ENCODE data around the gene PDX1.

PDX1 gene

DNA sequence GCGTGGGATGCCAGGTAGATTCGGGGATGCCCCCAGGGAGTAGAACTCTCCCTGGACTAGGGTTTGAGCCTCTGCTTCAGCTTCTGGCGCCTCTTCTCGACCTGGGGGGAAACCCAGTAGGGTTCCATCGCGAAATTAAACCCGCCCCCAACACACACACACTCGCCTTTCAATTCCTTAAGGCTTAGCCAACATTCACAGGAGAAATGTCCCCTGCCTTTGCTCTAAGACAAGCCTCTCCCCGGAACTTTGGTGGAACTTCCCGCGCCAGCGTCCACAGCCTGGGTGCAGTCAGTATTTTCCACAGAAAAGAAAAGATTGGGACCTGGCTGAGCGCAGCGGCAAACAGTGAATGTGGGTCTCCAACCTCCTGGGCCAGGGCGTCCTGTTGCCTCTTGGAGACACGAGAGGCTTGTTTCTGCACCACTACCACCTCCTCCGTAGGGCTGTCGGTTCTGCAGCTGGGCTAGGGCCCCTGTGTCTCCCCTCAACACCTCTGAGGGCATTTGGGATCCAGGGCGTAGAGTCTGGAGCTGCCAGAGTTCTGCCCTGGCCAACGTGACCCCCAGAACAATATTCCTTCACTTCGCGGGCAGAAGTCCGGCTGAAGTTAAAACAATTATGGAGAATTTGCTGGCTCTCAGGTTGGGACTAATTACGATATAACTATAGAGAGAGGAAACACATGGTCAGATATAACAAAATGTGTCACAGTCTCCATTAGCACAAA, 3.2 kb downstream of the PDX1 start:
- no peak for DNase-seq

DNA sequence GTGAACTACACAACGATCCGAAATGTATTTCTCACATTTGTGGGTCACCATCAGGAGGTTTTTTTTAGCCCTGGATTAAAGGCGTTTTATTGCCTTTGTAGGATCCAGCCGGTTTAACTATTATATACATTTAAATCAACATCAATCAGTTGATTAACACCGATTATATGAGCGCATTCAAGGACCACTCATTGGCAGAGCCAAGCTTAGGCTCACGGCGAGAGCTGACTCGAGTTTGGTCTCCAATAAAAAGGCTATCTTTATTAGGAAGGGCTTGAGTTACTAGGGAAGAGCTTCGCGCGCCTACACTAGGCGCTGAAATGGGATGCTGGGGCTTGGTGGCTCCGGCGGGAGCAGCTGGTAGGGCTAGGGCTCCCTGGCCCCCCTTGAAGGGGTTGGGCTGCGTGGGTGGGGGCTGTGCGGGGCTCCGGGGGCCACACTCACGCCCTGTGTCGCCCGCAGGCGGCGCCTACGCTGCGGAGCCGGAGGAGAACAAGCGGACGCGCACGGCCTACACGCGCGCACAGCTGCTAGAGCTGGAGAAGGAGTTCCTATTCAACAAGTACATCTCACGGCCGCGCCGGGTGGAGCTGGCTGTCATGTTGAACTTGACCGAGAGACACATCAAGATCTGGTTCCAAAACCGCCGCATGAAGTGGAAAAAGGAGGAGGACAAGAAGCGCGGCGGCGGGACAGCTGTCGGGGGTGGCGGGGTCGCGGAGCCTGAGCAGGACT, 4.2 kb downstream of the PDX1 start:
- DNase-seq, result no peak

DNA sequence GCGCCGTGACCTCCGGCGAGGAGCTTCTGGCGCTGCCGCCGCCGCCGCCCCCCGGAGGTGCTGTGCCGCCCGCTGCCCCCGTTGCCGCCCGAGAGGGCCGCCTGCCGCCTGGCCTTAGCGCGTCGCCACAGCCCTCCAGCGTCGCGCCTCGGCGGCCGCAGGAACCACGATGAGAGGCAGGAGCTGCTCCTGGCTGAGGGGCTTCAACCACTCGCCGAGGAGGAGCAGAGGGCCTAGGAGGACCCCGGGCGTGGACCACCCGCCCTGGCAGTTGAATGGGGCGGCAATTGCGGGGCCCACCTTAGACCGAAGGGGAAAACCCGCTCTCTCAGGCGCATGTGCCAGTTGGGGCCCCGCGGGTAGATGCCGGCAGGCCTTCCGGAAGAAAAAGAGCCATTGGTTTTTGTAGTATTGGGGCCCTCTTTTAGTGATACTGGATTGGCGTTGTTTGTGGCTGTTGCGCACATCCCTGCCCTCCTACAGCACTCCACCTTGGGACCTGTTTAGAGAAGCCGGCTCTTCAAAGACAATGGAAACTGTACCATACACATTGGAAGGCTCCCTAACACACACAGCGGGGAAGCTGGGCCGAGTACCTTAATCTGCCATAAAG, 4.8 kb downstream of the PDX1 start:
- no peak for DNase-seq

GRCh38 chr13:27925220-27925991, 5.6 kb downstream of the PDX1 start:
- DNase-seq, result no peak

- DNase-seq, result no peak
These were observed 7.0 kb downstream of the PDX1 start for GRCh38 chr13:27926644-27927434.

DNA sequence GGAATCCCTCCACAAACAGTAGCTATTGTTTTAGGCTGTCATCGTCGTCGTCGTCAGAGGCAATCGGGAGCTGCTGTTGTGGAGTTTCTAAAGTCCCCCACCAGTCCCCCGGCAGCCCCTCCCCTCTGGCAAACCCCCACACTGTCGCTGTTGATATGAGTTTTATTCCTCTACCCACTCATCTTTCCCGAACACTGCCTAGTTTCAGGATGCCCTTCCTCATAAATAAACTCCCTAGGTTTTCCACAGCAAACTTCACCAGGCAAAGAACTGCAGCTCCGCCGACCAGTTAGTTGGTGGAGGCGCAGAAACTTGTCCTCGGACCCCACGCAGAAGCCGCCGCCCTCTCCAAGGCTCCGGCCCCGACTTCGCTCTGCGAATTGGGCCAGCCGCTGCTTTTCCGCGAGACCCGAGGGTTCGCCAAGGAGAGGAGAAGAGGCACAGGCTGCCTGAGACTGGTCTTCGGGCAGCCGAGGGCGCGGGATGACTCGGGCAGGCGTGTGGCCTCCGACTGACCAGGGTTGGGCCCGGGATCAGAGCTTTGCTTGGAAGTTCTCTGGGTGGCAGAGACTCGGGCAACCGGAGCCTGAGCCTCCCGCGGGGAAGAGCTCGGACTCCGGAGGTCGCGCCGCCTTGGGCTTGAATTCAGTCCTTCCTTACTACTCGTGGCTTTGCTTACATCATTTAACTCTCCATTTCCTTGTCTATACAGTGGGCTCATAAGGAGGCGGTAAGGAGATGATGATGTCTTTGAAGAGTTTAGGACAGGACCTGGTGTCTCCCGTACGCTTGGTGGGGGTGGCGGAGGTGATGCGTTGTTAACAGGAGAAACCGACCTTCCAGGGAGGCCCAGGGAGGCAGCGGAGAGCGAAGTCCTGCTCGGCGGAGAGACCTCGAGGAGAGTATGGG, 7.9 kb downstream of the PDX1 start:
- no peak for DNase-seq

GRCh38 chr13:27928353-27928804, 8.6 kb downstream of the PDX1 start:
- no peak for DNase-seq

- DNase-seq, result no peak
These were observed 9.3 kb downstream of the PDX1 start for GRCh38 chr13:27928805-27929753.

DNA sequence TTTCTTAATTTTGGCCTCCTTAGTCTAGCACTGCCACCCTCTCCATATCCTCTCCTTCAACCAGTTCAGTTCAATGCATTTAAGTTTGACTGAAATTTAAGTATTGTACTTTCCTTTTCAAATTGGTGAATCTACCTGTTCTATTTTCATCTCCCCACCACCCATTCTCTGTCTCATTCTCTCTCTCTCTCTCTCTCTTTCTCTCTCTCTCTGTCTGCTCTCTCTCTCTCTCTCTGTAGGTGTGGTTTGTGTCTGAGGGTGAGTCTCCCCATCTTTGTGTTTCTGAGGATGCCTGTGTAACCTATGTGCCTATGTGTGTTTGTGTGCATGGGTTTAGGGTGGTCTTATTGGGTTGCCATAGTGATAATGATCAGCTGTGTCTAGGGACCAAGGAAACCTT, 10.1 kb downstream of the PDX1 start:
- no peak for DNase-seq

GRCh38 chr13:27933118-27933517, 13.3 kb downstream of the PDX1 start:
- no peak for DNase-seq

DNA sequence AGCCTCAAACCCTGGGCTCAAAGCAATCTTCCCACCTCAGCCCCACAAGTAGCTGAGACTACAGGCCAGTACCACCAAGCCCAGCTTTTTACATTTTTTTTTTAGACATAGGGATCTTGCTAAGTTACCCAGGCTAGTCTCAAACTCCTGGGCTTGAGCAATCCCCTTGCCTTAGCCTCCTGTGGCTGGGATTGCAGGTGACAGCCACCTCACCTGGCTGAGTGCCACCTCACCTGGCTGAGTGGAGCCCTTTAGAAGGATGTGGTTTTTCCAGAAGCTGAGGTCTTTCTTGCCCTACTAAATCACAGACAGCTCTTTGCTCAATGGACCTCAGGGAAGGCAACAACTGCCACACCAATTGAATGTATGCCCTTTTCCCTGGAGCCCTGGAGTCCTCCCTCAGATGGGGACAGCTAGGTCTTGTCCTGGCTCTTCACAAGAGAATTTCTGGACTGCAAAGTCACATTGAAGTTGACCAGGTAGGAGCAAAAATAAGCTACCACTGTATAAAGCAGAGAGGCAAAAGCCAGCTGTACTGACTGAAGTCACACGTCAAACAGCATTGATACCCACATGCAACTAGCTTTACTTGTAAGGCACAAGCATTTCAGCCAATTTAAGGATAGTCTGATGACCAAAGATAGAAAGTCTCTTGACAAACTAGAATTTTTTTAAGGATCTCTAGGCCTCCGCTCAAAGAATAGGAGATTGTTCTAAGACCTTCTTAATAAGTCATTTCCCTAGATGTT, 14.0 kb downstream of the PDX1 start:
- no peak for DNase-seq

DNA sequence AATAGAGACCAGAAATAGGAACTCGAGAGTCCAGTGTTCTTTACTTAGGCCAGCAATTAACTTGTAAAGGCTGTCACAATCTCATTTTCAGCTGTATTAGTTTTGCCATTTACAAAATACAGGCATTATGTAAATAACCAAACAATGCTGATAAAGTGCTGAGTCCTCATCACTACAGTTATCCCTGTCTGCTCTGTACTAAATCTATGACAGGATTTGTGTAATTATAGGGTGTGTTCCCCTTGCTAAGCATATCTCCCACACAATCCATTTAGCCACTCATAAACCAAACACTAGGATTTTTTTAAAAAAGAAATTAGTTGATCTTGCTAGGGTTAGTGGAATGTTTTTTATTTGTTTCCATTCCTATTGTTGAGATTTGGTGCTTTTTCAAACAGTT, 23.2 kb downstream of the PDX1 start:
- no peak for DNase-seq

DNA sequence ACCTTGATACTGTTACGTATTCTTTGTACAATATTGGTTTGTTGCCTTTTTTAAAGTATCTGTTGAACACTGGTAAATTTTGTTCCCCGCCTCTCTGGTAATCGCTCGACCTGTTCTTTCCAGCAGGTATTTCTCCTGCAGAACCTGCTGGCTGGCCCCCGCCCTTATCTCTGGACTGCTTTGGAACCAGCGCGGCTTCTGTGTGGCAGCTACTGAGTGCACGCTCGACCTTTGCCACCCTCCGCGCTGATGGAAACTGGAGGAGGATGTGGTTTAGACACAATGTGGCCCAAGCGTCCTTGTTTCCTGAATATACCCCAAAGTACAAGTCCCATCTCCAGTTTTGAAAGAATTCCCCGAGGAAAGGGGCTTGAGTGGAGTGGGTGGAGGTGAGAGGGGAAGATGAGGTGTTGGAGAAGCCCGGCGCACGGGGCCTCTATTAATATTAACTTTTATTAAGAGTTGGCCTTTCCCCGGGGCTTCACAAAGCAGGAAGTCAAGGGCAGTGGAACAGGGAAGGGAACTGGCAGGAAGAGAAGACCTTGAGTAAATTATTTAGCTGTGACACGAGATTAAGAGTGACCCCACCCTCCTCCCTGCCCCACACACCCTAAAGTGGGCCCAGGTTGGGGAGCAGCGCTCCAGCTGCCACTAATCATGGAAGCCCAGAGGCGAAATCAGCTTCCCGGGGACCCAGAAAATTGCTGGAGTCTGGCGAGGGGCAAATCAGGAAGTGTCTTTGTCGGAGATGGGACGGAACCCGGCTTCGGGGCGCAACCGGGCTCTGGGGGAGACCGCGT, 33.3 kb downstream of the PDX1 start:
- DNase-seq, result no peak

- no peak for DNase-seq
These were observed 34.0 kb downstream of the PDX1 start for GRCh38 chr13:27953676-27954405.

DNA sequence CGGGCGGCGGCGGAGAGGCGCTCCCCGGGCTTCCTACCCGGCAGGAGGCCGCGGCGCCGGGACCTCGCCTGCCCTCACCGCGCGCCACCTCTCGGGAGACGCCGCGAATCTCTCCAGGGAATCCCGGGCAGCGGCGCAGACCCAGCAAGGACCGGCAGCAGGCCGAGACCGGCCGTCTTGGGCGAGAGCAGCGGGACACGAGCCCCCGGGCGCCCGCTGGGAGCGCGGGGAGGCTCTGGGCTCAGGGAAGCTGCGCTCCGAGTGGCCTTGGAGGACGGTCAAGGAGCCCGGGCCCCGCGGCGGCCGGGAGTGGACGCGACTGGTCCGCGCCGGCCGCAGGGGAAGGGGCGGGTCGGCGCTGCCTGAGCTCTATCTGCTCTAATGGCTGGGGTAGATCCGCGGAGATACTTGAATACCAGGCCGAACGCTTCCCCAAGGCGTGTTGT, 34.6 kb downstream of the PDX1 start:
- DNase-seq, result no peak

DNA sequence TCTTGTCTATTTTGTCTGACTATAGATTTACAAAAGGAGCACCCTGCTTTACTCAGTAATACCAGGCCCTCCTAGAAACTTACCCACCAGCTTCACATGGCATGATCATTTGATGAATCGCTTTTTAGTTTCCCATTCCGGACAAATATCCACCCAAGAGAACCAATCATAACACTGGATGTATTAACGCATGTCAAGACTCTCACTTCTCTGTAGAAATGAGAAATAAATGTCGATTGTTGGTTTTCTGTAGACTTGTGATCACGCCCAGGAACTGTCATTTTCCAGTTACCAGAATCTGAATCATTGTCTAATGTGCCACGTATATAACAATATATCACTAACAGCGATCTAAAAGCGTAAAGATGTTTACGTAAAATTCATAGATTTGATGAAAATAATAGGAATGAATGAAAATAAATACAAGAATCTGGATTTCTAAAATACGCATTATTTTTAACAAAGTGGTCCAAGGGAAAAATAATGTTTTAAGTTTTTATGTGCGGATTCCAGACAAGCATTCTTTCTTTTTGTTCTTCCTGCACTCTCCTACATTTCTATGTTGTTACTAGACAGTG, 35.3 kb downstream of the PDX1 start:
- no peak for DNase-seq

DNA sequence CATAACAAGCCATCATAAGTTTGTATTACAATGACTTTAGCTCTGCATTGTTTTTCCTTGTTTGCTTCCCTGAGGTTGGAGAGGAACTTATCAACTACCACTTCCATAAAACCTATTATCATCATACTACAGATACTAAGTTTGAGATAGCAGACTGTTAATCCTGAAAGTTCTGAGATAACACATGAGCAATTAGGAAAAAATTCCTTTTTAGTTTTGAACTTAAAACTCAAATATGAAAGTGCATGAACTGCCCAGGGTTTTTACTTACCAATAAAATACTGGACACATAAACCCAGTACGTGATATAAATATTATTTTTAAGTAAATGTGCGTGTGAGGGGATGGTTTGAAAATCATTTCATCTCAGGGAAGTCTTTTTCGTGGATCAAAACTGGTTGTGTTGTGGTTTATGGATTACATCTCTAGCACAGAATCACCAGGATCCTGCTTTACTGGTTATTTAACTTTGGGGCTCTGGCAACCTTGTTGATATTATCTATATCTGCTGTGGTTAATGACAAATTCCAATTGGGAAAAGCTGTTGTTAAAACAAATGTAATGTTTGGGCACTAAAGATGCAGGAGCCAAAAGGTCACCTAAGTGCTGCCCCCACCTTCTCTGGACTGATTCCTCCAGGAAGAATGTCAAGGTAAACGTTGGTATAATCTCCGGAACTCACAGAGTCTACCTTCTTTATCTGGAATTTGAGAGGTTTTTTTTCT, 36.9 kb downstream of the PDX1 start:
- DNase-seq, result no peak

All from DMS79 (cell line).